ENCODE data around the gene SLC30A5.

SLC30A5 gene

GRCh38 chr5:69170495-69170894 is 76.7 kb downstream of the SLC30A5 start:
- DNase-seq = no peak

GRCh38 chr5:69170969-69171368 is 77.2 kb downstream of the SLC30A5 start:
- DNase-seq = no peak
